OCI-LY3 (cell line): Measurements from ENCODE around the gene ASB15.
A peak's percentile ranks its signal among the peaks of the same experiment; 100 is the strongest.

ENCODE experiments used
- H2AFZ ChIP-seq: fragments of 200-600, 300-600 bp; shearing (Covaris generic); 2 replicates; pipeline ENCODE4 v1.6.0; 2014; ENCODE audit warnings: antibody characterized with exemption, low read depth, low read length
- H3K27ac ChIP-seq: fragments of 200-600, 300-600 bp; sonication (generic); 2 replicates; pipeline ENCODE4 v1.5.1; 2014; ENCODE audit warnings: mild to moderate bottlenecking, low read length, moderate library complexity, mixed read lengths
- H3K27me3 ChIP-seq: fragments of 200-600, 300-600 bp; sonication (generic); 2 replicates; pipeline ENCODE4 v1.6.1; 2014; ENCODE audit warnings: low read depth, low read length, mixed read lengths
- H3K36me3 ChIP-seq: fragments of 200-600, 300-600 bp; sonication (generic); replicated peaks from 2 replicates; pipeline ENCODE3; 2014; ENCODE audit warnings: low read depth, low read length, mixed read lengths
- H3K4me1 ChIP-seq: fragments of 300-600, 200-600 bp; sonication (generic); 2 replicates; pipeline ENCODE4 v1.6.1; 2014; ENCODE audit warnings: low read length, mixed read lengths
- H3K4me2 ChIP-seq: fragments of 200-600, 300-600 bp; sonication (generic); 2 replicates; pipeline ENCODE4 v1.6.1; 2014; ENCODE audit warnings: low read length, mixed read lengths
- H3K4me3 ChIP-seq: fragments of 300-600, 200-600 bp; sonication (generic); 2 replicates; pipeline ENCODE4 v1.5.1; 2014; ENCODE audit warnings: antibody characterized with exemption, mild to moderate bottlenecking, low read length, moderate library complexity
- H3K79me2 ChIP-seq: fragments of 300-600, 200-600 bp; shearing (Covaris generic); 2 replicates; pipeline ENCODE4 v1.6.1; 2014; ENCODE audit warnings: mild to moderate bottlenecking, low read length, mixed read lengths
- H3K9ac ChIP-seq: fragments of 300-600, 200-600 bp; shearing (Covaris generic); 2 replicates; pipeline ENCODE4 v1.6.0; 2014; ENCODE audit warnings: mild to moderate bottlenecking, low read length, moderate library complexity
- H3K9me3 ChIP-seq: fragments of 200-600, 300-600 bp; shearing (Covaris generic); 2 replicates; pipeline ENCODE4 v1.6.1; 2014; ENCODE audit warnings: low read length, mixed read lengths; ENCODE audit not compliant: insufficient read depth
- H4K20me1 ChIP-seq: fragments of 200-600, 300-600 bp; sonication (generic); 2 replicates; pipeline ENCODE4 v1.6.1; 2016; ENCODE audit warnings: low read length, mixed read lengths; ENCODE audit not compliant: insufficient read depth
- EZH2phosphoT487 ChIP-seq: fragments of 200-600 bp; shearing (Covaris generic); IDR thresholded peaks from 2 replicates; pipeline ENCODE4 v1.6.1; 2018; ENCODE audit warnings: antibody characterized with exemption, mixed run types, low read depth
- TF ChIP-seq, protein P1 (sequence below): fragments of 200-600, 300-600 bp; sonication (generic); IDR thresholded peaks from 2 replicates; pipeline ENCODE4 v1.5.1; 2014; ENCODE audit warnings: antibody characterized with exemption, low read length, low read depth

The ASB15 gene

DNA sequence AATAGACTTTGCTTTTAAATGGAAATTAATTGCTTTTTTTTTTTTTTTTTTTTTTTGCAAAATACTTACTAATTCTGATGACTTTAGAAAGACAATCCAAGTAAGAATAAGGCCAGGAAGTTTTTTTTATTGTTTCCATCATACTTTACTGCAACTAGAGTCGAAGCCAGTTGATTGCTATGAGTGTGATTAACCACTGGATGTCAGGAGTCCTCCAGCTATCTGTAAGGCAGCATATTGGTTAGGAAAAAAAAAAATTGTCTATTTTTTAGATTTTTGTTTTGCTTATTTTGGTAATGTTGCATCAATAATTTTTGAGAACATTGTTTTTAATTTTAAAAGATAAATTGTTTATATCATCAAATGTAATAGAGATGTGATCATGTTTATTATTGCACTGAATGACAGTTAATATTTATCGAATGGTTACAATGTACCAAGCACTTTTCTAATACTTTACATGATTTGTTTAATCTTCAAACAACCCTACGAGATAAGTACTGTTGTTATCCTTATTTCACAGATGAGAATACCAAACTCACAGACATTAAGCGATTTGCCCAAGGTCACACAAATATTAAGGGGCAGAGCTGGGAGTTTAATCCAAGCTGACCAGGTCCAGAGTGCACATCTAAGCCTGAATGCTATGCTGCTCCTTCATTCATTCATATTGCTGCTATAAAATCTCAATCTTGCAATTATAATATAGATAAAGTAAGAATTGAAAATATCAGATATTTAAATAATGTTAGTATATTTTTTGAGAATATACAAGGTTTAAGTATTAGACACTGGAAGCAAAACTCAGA, 34.1 kb downstream of the ASB15 start:
- no peak overlapping the region for H2AFZ ChIP-seq
- H3K9me3 ChIP-seq = no peaks in the 10 kb centered on the region
- TF ChIP-seq, protein P1, sequence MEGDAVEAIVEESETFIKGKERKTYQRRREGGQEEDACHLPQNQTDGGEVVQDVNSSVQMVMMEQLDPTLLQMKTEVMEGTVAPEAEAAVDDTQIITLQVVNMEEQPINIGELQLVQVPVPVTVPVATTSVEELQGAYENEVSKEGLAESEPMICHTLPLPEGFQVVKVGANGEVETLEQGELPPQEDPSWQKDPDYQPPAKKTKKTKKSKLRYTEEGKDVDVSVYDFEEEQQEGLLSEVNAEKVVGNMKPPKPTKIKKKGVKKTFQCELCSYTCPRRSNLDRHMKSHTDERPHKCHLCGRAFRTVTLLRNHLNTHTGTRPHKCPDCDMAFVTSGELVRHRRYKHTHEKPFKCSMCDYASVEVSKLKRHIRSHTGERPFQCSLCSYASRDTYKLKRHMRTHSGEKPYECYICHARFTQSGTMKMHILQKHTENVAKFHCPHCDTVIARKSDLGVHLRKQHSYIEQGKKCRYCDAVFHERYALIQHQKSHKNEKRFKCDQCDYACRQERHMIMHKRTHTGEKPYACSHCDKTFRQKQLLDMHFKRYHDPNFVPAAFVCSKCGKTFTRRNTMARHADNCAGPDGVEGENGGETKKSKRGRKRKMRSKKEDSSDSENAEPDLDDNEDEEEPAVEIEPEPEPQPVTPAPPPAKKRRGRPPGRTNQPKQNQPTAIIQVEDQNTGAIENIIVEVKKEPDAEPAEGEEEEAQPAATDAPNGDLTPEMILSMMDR = peak; percentile 53
- no peak for TF ChIP-seq EZH2phosphoT487
- H4K20me1 ChIP-seq = no peaks in the 10 kb centered on the region
- H3K4me2 ChIP-seq = no peak overlapping the region
- no peak overlapping the region for H3K27ac ChIP-seq
- H3K4me3 ChIP-seq = no peak overlapping the region
- peaks cover 3% of the 10 kb centered on the region; the same call in 1 of the 2 replicates for H3K27me3 ChIP-seq
- H3K4me1 ChIP-seq = no peaks in the 10 kb centered on the region
- H3K79me2 ChIP-seq = no peaks in the 10 kb centered on the region
- no peak overlapping the region for H3K9ac ChIP-seq
- no peaks in the 10 kb centered on the region for H3K36me3 ChIP-seq

DNA sequence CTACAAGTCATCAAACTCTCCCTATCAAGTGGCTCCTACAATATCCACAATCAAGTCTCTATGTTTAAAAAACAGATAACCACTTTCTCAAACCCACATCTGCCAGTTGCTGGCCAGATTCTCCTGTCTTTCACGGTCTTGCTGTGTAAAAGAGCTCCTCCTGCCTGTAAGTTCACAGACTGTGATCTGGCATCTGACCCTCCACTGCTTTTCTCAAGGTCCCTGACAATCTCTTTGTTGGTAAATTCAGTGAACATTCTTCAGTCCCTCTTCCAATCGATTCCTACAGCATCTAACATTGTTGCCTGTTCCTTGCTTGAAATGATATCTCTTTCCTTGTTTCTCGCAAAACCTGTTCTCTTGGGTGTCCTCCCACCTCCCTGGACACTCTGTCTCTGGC, 35.6 kb downstream of the ASB15 start:
- Histone ChIP-seq H4K20me1 (no peaks in the 10 kb centered on the region), H3K79me2 (no peaks in the 10 kb centered on the region), H3K27ac (no peak overlapping the region), H3K27me3 (peaks cover 12% of the 10 kb centered on the region; the same call in 1 of the 2 replicates), H3K9ac (no peak overlapping the region), H3K36me3 (no peaks in the 10 kb centered on the region), H3K9me3 (no peaks in the 10 kb centered on the region), H2AFZ (no peak overlapping the region), H3K4me1 (no peaks in the 10 kb centered on the region), H3K4me3 (no peak overlapping the region), H3K4me2 (no peak overlapping the region)
- TF ChIP-seq, protein P1 = no peak
- TF ChIP-seq EZH2phosphoT487 = no peak

- Histone ChIP-seq H3K79me2 (no peaks in the 10 kb centered on the region), H3K4me1 (no peaks in the 10 kb centered on the region), H2AFZ (no peak overlapping the region), H3K4me3 (no peak overlapping the region), H3K36me3 (no peaks in the 10 kb centered on the region), H4K20me1 (no peaks in the 10 kb centered on the region), H3K9ac (no peak overlapping the region), H3K4me2 (no peak overlapping the region), H3K9me3 (no peaks in the 10 kb centered on the region), H3K27me3 (peaks cover 14% of the 10 kb centered on the region; the same call in 1 of the 2 replicates), H3K27ac (no peak overlapping the region)
- TF ChIP-seq EZH2phosphoT487 = no peak
- TF ChIP-seq, protein P1 = no peak
Measured at GRCh38 chr7:123637878-123638277, 36.3 kb downstream of the ASB15 start.

GRCh38 chr7:123639631-123640030, 38.0 kb downstream of the ASB15 start:
- H2AFZ ChIP-seq = no peak overlapping the region
- TF ChIP-seq EZH2phosphoT487 = no peak
- TF ChIP-seq, protein P1 = no peak

More at GRCh38 chr7:123639631-123640030, 38.0 kb downstream of the ASB15 start:
- Histone ChIP-seq H3K79me2 (no peaks in the 10 kb centered on the region), H3K27ac (no peak overlapping the region), H3K9me3 (no peaks in the 10 kb centered on the region), H3K4me2 (no peak overlapping the region), H3K36me3 (no peaks in the 10 kb centered on the region), H3K27me3 (peaks cover 14% of the 10 kb centered on the region; the same call in 1 of the 2 replicates), H3K4me3 (no peak overlapping the region), H3K9ac (no peak overlapping the region), H3K4me1 (no peaks in the 10 kb centered on the region), H4K20me1 (no peaks in the 10 kb centered on the region)
